Psoas muscle (tissue), 8 donors: ENCODE results near the gene BIRC6. TPM values are rescaled to one million over a fixed set of nuclear protein-coding genes. Genes with fewer than 3 reads are reported as not detected.

Source experiments
- ATAC-seq, 4 donors: fragments of 200-7000 bp; cut with Tn5 transposase; one replicate each; pipeline ENCODE4 v1.9.1; 2020; ENCODE audit warnings: moderate library complexity in 3 of 4, mild to moderate bottlenecking in 2 of 4
- DNase-seq, 2 donors: peaks; one replicate each; pipeline ENCODE4 v3.0.0-alpha.2; 2020
- H3K27ac ChIP-seq: fragments of 200-600 bp; one replicate; pipeline ENCODE4 v1.8.0; 2022
- H3K27me3 ChIP-seq, 3 donors: fragments of 200-600 bp in 1 of 3; one replicate each; pipeline versions ENCODE4 v1.6.1 to v1.8.0; 2013 to 2022; ENCODE audit warnings: low read length in 2 of 3, mild to moderate bottlenecking in 2 of 3, moderate library complexity in 1 of 3; ENCODE audit not compliant: insufficient read depth in 3 of 3
- H3K36me3 ChIP-seq, 2 donors: fragments of 200-600 bp in 1 of 2; one replicate each; pipeline versions ENCODE4 v1.6.1 to v1.8.0; 2013 to 2022; ENCODE audit warnings: low read depth in 1 of 2, mild to moderate bottlenecking in 1 of 2, moderate library complexity in 1 of 2; ENCODE audit not compliant: insufficient read depth in 1 of 2
- H3K4me1 ChIP-seq: fragments of 200-600 bp; one replicate; pipeline ENCODE4 v1.8.0; 2022
- H3K4me3 ChIP-seq: fragments of 200-600 bp; one replicate; pipeline ENCODE4 v1.8.0; 2022; ENCODE audit warnings: mild to moderate bottlenecking
- H3K9me3 ChIP-seq: fragments of 200-600 bp; one replicate; pipeline ENCODE4 v1.8.0; 2022
- WGBS, 3 donors: extraction: QIAGEN DNeasy Blood & Tissue Kit; methylation state at CpG; one replicate each; pipeline versions ENCODE4 v1.1.6 to v1.1.7; 2013; 5-methylcytosine and 5-hydroxymethylcytosine counted together
- intact Hi-C, 2 donors: fragments of 100-400 bp; cut with DNase I; formaldehyde crosslinking; loops; one replicate each; pipeline versions ENCODE4 v1.11.0 to v1.14.2; 2022
- polyA plus RNA-seq, 3 donors: library from polyadenylated mRNA; stranded (reverse); fragments of 200-250 nt; gene quantifications; one replicate each; pipeline ENCODE4 v1.2.3, GENCODE V29; 2013
- total RNA-seq, 4 donors: library from RNA; stranded (reverse); fragmentation: NEBNext Ultra II Directional in 2 of 4; extraction: Animal tissue kit (Norgen Biotek cat#: 25700) in 2 of 4; gene quantifications; one replicate each; pipeline versions ENCODE4 v1.2.1 to v1.2.4, GENCODE V29; 2021 to 2023
- TF ChIP-seq, protein P1 (sequence below): fragments of 200-600 bp; IDR thresholded peaks from one replicate; pipeline ENCODE4 v1.8.0; 2022; ENCODE audit warnings: antibody characterized with exemption
- donor health status: healthy with polysubstance abuse.
- donor health status: DM: no; HTN: no; CAD: no; lungs with moderate emphysema.
- donor health status: Bipolar disorder and iron deficiency.
- donor health status: healthy.
- donor health status: DM: yes; HTN: yes; CAD: no.
- donor health status: DM: no; HTN: no; CAD: no.
- donor health status: DM: no; HTN: no; CAD: no.
- donor health status: DM: yes; HTN: yes; CAD: no.

The BIRC6 gene
- total and polyA plus RNA-seq, 7 donors: 11.1 to 66.7 (median 38.1) TPM

DNA sequence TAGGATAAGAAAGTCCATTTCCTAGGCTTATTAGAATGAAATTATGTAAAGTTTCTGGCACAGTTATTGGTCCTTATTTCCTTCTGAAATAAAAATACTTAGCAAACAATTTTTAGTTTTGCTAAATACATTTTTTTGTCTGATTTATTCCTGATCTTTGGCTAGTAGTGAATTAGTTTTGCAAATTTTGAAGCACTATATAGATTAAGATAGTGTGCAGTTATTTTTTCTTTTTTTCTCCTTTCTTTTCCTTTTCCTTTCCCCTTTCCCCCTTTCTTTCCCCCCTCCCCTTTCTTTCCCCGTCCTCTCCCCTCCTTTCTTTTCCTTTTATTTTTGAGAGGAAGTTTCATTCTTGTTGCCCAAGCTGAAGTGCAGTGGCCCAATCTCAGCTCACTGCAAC, 59.7 kb downstream of the BIRC6 start:
- DNase-seq (no peak), ATAC-seq (no peak)
- H3K27me3 ChIP-seq: no peaks in the 10 kb centered on the region
- no peak overlapping the region for H3K27ac ChIP-seq
- 66 to 81% (median 80%) methylated on average over 1 of the region's 1 CpG for WGBS, 3 donors
- intact Hi-C loops: no loop called here
- TF ChIP-seq, protein P1, sequence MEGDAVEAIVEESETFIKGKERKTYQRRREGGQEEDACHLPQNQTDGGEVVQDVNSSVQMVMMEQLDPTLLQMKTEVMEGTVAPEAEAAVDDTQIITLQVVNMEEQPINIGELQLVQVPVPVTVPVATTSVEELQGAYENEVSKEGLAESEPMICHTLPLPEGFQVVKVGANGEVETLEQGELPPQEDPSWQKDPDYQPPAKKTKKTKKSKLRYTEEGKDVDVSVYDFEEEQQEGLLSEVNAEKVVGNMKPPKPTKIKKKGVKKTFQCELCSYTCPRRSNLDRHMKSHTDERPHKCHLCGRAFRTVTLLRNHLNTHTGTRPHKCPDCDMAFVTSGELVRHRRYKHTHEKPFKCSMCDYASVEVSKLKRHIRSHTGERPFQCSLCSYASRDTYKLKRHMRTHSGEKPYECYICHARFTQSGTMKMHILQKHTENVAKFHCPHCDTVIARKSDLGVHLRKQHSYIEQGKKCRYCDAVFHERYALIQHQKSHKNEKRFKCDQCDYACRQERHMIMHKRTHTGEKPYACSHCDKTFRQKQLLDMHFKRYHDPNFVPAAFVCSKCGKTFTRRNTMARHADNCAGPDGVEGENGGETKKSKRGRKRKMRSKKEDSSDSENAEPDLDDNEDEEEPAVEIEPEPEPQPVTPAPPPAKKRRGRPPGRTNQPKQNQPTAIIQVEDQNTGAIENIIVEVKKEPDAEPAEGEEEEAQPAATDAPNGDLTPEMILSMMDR: no peak
- peaks cover 2% of the 10 kb centered on the region for H3K4me1 ChIP-seq
- no peak overlapping the region for H3K4me3 ChIP-seq
- H3K36me3 ChIP-seq: peaks cover 0 to 56% of the 10 kb centered on the region in 2 donors
- no peaks in the 10 kb centered on the region for H3K9me3 ChIP-seq

DNA sequence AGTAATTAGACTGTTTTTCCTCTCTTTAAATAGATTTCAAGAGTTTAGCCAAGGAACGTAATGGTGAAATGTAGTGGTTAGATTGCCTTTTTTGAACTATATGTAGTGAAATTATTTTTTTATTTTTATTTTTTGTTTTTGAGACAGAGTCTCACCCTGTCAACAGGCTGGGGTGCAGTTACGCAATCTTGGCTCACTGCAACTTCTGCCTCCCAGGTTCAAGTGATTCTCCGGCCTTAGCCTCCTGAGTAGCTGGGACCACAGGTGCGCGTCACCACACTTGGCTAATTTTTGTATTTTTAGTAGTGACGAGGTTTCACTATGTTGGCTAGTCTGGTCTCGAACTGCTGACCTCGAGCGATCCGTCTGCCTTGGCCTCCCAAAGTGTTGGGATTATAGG, 60.8 kb downstream of the BIRC6 start:
- 95 to 98% (median 97%) methylated on average over 10 of the region's 10 CpGs for WGBS, 3 donors
- Histone ChIP-seq H3K4me1 (peaks cover 5% of the 10 kb centered on the region), H3K9me3 (no peaks in the 10 kb centered on the region), H3K27me3 (no peaks in the 10 kb centered on the region), H3K4me3 (no peak overlapping the region), H3K27ac (no peak overlapping the region), H3K36me3 (peaks cover 0 to 52% of the 10 kb centered on the region in 2 donors)
- intact Hi-C loops: no loop called here
- DNase-seq (no peak), ATAC-seq (no peak)
- TF ChIP-seq, protein P1: no peak

DNA sequence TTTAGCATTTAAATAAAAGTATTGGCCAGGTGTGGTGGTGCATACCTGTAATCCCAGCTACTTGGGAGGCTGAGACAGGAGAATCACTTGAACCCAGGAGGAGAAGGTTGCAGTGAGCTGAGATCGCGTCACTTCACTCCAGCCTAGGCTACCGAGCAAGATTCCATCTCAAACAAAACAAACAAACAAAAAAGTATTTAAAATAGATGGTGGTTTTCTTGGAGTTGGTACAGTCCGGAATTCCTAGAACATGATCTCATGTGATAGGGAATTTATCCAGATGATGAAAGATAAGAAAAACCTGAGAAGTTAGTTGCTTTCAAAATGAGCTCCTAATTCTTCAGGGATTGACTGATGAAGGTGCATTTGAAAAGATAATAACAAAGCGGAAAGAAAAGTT, 62.0 kb downstream of the BIRC6 start:
- TF ChIP-seq, protein P1: no peak
- Histone ChIP-seq H3K4me1 (peaks cover 5% of the 10 kb centered on the region), H3K27me3 (no peaks in the 10 kb centered on the region), H3K4me3 (no peak overlapping the region), H3K36me3 (peaks cover 0 to 44% of the 10 kb centered on the region in 2 donors), H3K27ac (no peak overlapping the region), H3K9me3 (no peaks in the 10 kb centered on the region)
- ATAC-seq: no peak
- WGBS, 3 donors: 86 to 92% (median 91%) methylated on average over 5 of the region's 5 CpGs
- no peak for DNase-seq
- intact Hi-C loops: no loop called here

DNA sequence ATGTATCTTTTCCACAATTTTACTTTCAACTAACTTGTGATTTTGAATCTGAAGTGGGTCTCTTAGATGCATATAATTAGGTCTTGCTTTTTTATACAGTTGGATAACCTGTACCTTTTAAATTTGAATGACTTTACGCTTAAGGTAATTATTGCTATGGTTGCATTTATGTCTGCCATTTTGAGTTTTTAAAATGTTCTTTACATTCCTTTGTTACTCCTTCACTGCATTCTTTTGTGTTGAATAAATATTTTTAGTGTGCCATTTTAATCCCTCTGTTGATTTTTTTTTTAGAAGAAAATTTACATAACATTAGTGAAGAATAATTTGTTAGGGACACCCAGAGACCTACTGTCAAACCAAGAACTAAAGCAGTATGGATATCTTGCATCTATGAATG, 65.3 kb downstream of the BIRC6 start:
- H3K4me1 ChIP-seq: peaks cover 26% of the 10 kb centered on the region

More for the DNA sequence above, 65.3 kb downstream of the BIRC6 start:
- intact Hi-C loops: loop anchor here (10.0 kb wide), 2 partner anchors 47 to 57 kb away; no protein-coding TSS in a partner anchor
- peaks cover 0 to 13% of the 10 kb centered on the region in 2 donors for H3K36me3 ChIP-seq
- no peaks in the 10 kb centered on the region for H3K9me3 ChIP-seq
- H3K27ac ChIP-seq: no peak overlapping the region
- 98 to 100% (median 99%) methylated on average over 1 of the region's 1 CpG for WGBS, 3 donors
- H3K27me3 ChIP-seq: no peaks in the 10 kb centered on the region
- DNase-seq (no peak), ATAC-seq (no peak)
- TF ChIP-seq, protein P1: no peak
- no peak overlapping the region for H3K4me3 ChIP-seq
